IPS-NIHi7 (cell line): Measurements from ENCODE around the gene MOCS2.
"Not testable (repeated sequence)": the region's sequence is repeated elsewhere in the genome, so short reads cannot be mapped to it uniquely, and the experiment has no call there.

Source experiments
- DNase-seq: peaks from one replicate; pipeline ENCODE4 v3.0.0; 2012; ENCODE audit warnings: mixed read lengths; ENCODE audit errors: extremely low spot score

Gene MOCS2, protein sequence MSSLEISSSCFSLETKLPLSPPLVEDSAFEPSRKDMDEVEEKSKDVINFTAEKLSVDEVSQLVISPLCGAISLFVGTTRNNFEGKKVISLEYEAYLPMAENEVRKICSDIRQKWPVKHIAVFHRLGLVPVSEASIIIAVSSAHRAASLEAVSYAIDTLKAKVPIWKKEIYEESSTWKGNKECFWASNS

DNA sequence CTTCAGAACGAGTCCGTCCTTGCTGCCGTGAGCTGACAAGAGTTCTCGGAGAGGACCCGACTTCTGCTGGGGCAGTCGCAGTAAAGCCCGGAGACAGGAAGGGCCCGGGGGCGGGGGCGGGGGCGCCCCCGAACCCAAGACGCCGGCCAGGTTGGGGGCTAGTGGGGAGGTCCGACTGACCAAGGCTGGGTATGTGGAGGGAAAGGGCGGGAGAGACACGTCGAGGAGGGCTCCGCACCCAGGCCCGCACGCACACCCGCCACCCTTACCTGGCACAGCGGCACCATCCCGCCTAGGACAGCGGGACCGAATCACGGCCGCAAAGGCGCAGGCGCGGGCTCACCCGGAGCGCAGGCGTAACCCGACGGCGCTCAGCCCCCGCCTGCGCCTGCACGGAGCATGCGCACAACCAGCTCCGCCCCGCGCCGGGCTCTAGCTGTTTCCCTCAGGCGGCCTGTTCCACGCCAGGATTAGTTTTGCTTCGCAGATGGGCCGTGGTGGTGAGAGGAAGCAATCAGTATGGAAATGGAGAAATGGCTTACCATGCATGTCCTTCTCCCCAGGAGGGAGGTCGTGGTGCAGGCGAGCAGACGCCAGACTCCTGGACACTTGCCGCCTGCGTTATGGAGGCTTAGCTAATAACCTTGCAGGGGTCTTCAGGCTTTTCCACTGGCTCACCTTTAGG lies at the start of gene MOCS2:
MOCS2 (minus strand) TSS at position 315 of the 685 bp plus-strand sequence. CDS start 2,583 bp downstream, outside the sequence.
- DNase-seq, result peak; percentile 99

DNA sequence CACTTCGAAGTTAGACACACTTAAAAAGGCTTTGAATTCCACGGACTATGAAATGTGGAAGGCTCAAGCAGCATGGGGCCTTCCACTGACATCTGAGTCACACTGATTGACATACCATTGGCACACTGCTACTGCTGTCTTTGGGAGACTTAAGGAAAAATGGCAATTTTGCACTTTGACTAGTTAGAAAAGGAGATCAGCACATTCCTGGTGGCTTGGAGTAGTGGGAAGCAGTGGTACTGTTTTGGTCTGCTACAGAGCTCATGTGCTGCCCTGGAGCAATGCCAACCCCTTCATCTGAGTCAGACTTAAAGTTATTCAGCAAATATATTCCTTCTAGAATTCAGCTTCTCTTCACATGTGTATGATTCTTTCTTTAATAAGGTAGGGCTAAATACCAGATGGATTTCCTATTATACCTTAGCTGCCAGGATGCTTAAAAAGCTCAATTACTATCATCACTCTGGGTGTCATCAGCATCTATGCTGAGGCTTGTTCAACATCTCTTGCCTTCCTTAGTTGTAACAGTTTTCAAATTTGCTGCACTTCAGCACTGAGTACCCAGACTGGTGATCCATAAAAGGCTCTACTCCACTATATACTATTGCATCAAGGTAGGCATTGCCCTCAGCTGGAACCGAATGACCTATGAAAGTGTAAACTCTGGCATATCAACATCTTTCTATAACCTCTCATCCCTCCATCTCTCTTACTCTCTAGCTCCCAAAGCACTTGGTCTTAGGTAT lies 42.3 kb upstream of the MOCS2 start:
- DNase-seq, result no peak

DNA sequence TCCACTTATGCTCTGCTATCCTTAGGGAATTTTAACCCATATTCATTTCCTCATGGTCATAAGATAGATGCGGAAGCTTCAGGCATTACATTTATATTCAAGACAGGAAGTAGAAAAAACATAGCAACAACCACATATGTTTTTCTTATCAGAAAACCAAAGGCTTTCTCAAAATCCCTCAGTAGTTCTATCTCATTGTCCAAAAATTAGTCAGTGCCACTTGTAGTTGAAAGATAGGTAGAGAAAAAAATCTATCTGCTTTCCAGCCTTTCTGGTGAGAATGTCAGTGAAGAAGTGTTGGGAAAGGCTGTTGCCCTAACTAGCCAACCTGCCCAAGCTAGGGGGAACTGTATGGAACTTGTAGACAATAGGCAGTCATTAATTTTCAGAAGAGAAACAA lies 23.5 kb upstream of the MOCS2 start:
- no peak for DNase-seq

DNA sequence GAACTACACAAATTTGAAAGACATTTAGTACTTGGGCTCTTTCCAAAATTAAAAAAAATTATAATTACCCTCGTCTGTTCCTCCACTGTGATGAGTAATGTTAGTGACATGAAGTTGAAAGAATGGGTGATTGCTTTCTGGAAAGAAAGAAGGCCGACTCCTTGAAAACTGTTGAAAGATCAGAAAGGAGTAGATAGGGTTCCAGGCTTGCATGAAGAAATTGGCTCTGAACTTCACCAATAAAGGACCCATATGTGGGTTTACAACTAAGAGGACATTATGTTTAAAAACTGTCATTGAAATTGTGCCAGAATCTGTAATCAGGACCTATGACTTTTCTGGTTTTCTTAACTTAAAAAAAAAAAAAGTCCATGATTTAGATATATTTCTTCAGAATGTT lies 20.7 kb upstream of the MOCS2 start:
- no peak for DNase-seq

DNA sequence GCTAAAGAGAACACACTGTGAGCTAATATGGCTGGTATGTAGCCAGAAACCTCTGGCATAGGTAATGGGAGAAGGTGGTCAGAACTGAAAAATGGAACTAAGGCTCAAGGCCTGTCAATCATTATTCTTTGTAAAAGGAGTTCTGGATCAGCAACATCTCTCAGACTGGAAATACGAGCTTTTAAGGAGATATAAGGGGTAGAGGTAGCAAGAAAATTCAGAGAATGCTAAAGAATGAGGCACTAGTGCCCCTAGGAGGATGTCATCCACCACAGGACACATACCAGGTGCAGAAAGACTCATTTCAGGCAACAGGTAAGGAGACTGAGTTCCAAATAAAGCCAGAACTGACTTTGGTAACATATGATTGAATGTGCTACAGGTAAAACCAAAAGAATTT lies 18.9 kb upstream of the MOCS2 start:
- DNase-seq, result no peak

DNA sequence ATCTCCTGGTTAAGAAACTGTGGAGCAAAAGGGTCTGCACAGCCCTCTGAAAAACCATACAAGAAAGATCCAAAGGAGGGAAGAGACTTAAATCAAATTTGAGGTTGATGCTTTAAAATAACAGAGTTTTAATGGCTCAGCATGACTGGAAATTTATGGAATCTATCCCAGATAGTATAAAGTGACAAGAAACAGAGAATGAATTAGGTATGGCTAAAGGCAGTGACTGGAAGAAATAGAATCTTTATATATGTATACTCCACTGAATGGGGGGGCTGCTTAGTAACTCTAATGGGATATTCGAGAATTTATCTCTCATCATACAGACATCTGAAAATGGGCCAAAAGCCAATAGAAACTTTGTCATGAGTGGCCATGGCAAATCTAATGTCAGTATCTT lies 17.6 kb upstream of the MOCS2 start:
- no peak for DNase-seq

DNA sequence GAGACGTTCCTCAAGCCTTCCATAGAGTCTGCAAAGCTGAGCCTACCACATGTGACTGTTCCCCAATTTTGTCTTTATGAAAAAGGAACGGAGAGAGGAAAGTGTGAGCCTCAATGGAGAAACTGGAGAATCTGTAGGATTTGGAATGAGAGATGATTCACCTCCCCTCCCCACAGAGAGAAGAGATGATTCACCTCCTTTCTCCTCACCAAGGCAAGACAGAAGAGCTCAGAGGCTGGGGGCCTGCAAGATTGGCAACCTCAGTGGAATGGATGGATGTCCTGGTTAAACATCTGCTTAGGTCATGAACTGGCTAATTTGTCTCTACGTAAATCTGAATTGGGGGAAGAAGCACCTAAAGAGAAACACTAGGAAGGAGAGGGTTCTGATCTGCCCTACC lies 17.0 kb upstream of the MOCS2 start:
- no peak for DNase-seq

DNA sequence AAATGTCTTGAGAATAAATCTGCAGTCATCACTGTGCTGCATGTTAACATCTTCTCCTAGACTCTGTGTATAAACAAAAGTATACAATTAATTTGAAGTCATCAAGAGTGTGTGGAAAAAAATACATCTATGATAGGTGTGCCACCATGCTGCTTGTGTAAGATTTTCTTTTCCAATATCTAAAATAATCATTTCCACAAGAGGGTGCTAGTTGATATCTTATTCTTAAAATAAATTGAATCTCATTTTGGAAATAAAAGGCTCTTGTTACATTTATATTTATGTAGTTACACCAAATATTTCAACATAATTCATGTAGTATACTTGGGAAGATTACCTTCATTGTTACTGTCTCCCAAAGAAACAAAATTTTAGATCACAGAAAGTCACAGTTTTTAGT lies 14.1 kb upstream of the MOCS2 start:
- DNase-seq, result no peak

DNA sequence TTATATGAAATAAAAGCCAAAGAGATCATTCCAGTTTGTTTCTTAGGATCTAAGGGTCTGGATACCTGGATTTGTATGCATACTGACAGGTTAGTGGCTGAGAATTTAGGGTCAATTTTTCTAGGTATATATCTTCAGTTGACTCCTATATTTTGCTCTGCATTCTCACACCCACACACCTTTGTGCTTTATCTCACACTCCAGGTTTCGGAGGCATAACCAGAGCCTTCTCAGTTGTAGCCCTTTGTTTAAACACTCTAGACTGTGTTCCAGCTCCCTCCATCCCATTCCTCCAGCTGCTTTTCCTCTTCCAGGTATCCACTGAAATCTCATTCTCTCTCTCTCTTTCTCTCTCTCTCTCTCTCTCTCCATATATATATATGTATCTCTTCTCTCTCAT lies 10.6 kb upstream of the MOCS2 start:
- DNase-seq, result no peak

DNA sequence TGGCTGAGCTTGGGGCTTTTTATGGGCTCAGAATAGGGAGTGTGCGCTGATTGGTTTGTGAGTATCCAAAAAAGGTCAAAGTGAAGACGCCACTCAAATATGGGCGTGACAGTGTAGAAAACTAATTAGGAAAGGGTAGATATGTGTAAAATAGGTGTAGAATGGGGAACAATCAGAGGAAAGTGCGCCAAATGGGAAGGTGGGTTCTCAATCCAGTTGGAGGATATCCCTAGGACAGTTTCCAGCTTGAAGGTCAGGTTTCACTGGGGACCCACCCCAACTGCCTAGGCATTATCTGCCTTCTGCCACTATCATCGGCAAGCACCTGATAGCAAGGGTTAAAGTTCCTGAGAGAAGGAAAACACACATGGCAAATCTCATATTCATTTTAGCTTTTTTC lies 9.3 kb upstream of the MOCS2 start:
- no peak for DNase-seq

DNA sequence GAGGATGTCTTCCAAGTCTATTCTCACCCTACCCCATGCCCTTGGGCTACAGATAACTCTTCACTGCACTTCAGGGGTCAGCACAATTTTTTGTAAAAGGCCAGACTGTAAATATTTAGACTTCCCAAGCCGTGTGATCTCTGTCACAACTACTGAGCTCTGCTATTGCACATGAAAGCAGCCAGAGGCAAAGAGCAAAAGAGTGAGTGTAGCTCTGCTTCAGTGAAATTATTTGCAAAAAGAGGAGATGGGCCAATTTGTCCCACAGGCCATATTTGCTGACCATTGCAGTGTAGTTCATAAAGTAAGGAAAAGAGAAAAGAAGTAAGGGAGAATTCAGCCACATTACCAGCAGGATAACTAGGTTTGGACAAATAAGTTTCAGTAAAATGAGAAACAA lies 7.0 kb upstream of the MOCS2 start:
- no peak for DNase-seq

DNA sequence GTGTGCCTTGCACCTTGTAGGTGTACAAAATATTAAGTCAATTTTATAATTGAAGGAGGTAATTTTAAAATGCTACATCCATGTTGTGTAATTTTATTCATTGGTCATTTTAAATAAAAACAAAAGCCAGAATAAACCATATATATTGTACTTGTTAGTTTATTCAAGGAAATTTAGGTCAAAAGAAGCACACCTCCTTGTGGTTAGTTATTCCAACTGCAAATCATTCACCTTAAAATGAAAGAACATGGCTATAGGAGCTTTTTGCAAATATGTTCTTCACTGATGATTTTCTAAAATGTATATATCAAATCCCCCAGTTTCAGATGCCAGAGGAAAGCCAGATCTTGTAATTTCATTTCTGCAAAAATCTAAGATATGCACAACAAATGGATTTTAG lies 5.4 kb upstream of the MOCS2 start:
- DNase-seq, result no peak

DNA sequence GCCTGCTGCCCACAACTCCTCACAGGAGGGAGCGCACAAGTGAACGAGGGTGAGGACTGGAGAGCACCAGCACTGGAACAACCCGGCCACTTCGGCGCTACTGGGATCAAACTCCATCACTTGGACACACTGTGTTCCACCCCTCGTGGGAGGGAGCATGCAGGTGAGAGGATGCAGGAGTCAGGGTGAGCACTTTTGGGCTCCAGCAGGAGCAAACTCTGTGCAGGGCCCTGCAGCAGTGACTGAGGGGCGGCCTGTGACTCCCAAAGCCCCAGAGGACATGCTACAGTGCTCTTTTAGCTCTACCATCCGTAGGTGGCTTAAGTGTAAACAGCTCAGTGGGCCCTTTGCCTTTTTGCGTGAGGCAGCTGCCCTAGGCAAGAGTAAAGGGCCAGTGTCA lies 4.4 kb upstream of the MOCS2 start:
- no peak for DNase-seq

DNA sequence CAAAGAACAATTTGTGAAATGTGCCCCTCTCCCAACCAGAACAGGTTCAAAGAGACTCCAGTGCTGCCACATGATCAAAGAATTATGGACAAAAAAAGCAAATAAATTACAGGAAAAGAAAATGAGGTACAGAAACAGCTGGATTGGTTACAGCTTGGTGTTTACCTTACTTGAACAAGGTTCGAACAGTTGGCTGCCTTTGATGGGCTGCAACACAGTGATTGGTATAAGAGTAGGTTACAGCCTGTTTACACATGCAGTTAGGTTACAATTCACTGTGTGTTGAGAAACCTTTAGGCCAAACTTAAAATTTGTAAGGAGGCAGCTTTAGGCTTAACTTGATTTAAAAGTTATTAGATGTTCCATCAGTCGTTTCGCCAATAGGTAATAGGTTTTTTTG lies 3.4 kb upstream of the MOCS2 start:
- DNase-seq, result no peak

DNA sequence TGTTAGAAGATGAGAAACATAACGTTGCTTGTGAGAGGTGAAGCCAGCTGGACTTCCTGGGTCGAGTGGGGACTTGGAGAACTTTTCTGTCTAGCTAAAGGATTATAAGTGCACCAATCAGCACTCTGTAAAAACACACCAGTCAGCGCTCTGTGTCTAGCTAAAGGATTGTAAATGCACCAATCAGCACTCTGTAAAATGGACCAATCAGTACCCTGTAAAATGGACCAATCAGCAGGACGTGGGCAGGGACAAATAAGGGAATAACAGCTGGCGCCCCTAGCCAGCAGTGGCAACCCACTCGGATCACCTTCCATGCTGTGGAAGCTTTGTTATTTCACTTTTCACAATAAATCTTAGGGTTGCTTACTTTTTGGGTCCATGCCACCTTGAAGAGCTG lies 2.8 kb upstream of the MOCS2 start:
- DNase-seq, result not testable (repeated sequence)

DNA sequence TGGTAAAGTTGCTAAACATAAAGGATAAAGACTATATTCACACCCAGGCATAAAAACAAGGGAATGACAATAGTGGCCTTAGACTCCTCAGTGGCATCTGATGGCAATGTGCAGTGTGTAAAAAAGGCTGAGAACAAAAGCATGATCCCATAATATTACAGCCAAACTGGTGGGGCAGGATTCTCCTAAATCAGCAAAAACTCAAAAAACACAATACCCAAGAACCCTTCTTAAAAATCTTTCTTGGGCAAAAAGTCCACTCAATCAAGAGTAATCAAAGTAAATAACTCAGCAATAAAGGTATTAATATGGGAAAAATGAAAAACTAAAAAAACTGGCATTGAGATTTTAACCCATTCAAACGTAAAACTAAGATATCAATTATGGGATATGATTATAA lies 1.6 kb upstream of the MOCS2 start:
- no peak for DNase-seq

DNA sequence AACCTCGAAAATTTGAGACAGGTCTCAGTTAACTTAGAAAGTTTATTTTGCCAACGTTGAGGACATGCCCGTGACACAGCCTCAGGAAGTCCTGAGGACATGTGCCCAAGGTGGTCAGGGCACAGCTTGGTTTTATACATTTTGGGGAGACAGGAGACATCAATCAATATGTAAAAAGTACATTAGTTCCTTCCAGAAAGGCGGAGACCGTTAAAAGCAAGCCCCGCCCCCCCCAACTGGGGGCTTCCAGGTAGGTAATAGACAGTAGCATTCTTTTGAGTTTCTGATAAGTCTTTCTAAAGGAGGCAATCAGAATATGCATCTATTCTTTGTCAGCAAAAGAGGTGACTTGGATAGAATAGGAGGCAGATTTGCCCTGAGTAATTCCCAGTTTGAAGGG lies 599 bp upstream of the MOCS2 start:
- no peak for DNase-seq

DNA sequence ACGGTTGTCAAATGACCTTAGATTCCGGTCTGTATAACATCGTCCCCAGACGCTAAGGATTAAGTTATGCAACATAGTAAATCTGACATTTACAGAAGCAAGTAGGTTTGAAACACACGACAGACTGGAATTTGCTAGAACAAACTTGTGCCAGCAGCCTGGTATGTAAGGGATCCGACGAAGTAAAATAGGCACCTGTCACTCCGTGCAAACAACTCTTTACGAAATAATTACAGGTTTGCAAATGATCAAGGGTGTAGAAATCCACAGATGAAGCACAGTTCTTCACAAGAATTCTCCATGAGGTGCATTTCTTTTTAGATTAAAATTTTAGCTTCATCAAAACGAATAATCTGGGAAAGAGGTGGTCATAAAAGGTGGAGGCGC lies 508 bp downstream of the MOCS2 start:
- no peak for DNase-seq

DNA sequence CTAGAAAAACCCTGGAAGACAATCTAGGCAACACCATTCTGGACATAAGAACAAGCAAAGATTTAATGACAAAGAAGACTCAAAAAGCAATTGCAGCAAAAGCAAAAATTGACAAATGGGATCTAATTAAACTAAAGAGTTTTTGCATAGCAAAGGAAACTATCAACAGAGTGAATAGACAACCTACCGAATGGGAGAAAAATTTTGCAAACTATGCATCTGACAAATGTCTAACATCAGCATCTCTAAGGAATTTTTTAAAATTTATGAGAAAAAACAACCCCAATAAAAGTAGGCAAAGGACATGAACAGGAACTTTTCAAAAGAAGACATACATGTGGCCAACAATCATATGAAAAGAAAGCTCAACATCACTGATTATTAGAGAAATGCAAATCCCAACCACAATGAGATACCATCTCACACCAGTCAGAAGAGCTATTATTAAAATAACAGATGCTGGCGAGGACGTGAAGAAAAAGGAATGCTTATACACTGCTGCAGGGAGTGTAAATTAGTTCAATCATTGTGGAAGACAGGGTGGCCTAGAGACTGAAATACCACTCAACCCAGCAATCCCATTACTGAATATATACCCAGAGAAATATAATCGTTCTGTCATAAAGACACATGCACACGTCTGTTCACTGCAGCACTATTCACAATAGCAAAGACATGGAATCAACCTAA lies 3.8 kb downstream of the MOCS2 start:
- DNase-seq, result no peak

DNA sequence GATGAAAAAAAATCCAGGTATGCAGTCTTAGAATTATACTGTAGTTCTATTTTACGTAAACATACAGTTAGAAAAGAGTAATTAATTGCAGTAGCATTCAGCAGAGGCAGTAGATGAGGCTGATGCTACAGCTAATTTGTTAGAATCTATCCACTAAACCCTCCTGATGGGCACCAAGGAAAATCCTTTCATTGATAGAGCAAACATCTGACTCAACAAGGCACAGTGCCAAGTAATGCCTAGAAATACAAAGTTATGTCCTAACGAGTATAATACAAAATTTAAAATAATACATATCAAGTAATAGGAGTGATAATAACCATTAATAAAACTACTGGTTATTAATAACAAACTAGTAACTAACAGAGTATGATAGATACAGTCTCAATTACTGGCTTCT lies 9.0 kb downstream of the MOCS2 start:
- no peak for DNase-seq

DNA sequence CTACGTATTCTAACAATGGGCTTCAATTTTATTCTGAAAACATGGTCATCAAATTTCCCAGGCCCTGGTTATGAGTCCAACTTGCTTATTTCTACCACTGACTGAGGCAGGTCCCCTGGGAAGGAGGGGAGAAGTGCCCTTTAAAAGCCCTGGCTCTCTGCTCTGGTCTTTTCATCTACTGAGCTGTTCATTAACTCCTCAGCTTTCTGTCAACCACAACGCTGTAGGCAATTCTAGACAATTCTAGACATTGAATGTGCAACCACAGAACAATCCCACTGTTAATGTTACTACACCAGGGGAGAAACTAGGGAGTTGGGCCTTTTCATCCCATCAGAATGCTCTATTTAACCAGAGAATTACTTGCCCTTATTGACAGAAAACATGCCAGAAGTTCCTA lies 10.0 kb downstream of the MOCS2 start:
- no peak for DNase-seq

DNA sequence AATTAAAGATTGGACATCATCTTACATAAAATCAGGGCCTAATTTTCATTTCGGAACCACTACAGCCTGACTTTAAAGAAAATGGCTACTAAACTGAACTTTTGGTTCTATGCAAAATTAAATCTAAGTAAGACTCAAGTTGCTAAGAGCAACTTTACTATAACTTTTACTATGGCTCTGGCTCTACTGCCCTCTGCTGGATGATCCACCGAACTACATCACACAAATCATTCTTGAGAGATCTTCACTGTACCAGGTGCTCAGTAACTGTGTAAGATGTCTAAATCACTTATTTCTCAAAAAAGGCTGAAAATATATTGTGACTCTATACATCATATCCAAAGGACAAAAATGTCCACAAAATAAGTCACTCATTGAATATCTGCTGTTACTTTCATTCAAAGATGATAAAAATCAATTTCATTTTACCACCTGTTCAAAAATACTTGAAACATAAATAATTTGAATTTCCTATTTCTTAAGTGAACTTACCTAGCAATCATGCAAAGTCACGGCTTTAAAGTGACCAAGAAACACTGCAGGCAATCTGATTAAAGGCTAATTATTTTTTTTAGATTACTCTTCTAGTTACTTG lies 13.5 kb downstream of the MOCS2 start:
- DNase-seq, result peak; percentile 43
